IPS-15b (cell line): ENCODE data around the gene FCRLA.
"Not testable (repeated sequence)": the region's sequence is repeated elsewhere in the genome, so short reads cannot be mapped to it uniquely, and the experiment has no call there.

Experiments used
- H3K27me3 ChIP-seq: one replicate; pipeline ENCODE4 v1.6.1; 2013; ENCODE audit warnings: low read length; ENCODE audit not compliant: control insufficient read depth, insufficient read depth
- H3K36me3 ChIP-seq: one replicate; pipeline ENCODE4 v1.6.1; 2013; ENCODE audit warnings: low read length; ENCODE audit not compliant: control insufficient read depth, insufficient read depth
- H3K4me1 ChIP-seq: one replicate; pipeline ENCODE4 v1.6.1; 2013; ENCODE audit warnings: mild to moderate bottlenecking, low read length; ENCODE audit not compliant: control insufficient read depth, insufficient read depth
- H3K4me3 ChIP-seq: one replicate; pipeline ENCODE4 v1.5.1; 2013; ENCODE audit warnings: low read depth, low read length
- H3K9ac ChIP-seq: one replicate; pipeline ENCODE4 v1.6.1; 2013; ENCODE audit warnings: low read depth, mild to moderate bottlenecking, low read length
- H3K9me3 ChIP-seq: one replicate; pipeline ENCODE4 v1.6.1; 2013; ENCODE audit warnings: mild to moderate bottlenecking, low read length; ENCODE audit not compliant: control insufficient read depth, insufficient read depth

FCRLA gene

DNA sequence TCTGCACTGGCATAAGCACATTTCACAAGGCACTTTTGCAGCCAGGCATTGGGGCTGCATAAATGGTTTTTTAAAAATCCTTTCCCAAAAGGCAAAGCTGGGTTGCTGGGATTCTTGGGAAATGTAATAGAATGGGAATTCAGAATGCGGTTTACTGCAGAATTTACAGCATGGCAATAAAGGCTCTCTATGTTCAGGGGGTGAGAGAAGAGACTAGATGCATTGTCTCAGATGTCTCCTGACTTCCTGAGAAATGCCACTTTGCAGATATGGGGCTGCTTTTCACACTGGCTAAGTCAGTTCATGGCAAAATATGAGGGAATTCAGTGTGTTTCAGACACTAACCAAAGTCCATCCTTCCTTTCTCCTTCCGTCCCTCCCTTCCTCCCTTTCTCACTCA lies 30.6 kb upstream of the FCRLA start:
- H3K9ac ChIP-seq: no peak overlapping the region
- H3K9me3 ChIP-seq: no peaks in the 10 kb centered on the region
- no peaks in the 10 kb centered on the region for H3K36me3 ChIP-seq
- no peak overlapping the region for H3K4me3 ChIP-seq
- H3K27me3 ChIP-seq: no peaks in the 10 kb centered on the region
- H3K4me1 ChIP-seq: no peaks in the 10 kb centered on the region

DNA sequence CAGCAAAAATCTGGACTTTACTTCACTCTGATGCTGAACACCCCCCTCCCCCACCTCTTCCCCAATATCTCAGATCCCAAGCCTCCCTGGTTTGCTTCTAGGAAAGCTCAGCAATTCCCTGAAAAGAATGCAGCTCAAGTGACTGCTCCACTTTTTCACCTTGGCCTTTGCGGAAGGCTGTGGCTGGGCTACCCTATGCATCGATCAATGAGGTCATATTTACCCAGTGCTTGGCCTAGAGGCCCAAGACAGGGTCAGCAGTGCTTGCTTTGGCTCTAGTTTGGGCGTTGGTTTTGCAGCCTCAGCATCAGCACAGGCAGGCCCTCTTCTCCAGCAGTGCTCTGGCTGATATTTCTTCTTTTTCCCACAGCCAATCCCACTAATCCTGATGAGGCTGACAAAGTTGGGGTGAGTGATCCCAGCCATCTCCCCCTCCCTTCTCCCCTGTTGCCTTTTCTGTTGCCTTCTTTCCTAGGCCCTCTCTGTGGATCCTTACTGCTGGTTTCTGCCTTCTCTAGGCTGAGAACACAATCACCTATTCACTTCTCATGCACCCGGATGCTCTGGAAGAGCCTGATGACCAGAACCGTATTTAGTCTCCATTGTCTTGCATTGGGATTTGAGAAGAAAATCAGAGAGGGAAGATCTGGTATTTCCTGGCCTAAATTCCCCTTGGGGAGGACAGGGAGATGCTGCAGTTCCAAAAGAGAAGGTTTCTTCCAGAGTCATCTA lies 29.9 kb upstream of the FCRLA start:
- Histone ChIP-seq H3K9ac (no peak overlapping the region), H3K4me1 (no peaks in the 10 kb centered on the region), H3K27me3 (no peaks in the 10 kb centered on the region), H3K36me3 (no peaks in the 10 kb centered on the region), H3K4me3 (no peak overlapping the region), H3K9me3 (no peaks in the 10 kb centered on the region)

- H3K4me1 ChIP-seq: no peaks in the 10 kb centered on the region
- no peak overlapping the region for H3K9ac ChIP-seq
- H3K4me3 ChIP-seq: no peak overlapping the region
- no peaks in the 10 kb centered on the region for H3K27me3 ChIP-seq
- H3K36me3 ChIP-seq: no peaks in the 10 kb centered on the region
- H3K9me3 ChIP-seq: no peaks in the 10 kb centered on the region
Measured at GRCh38 chr1:161678500-161678899, 28.5 kb upstream of the FCRLA start.

- H3K36me3 ChIP-seq: no peaks in the 10 kb centered on the region
- no peaks in the 10 kb centered on the region for H3K9me3 ChIP-seq
- H3K9ac ChIP-seq: no peak overlapping the region
- H3K27me3 ChIP-seq: no peaks in the 10 kb centered on the region
- no peak overlapping the region for H3K4me3 ChIP-seq
- H3K4me1 ChIP-seq: no peaks in the 10 kb centered on the region
Measured at GRCh38 chr1:161681879-161682278, 25.1 kb upstream of the FCRLA start.

DNA sequence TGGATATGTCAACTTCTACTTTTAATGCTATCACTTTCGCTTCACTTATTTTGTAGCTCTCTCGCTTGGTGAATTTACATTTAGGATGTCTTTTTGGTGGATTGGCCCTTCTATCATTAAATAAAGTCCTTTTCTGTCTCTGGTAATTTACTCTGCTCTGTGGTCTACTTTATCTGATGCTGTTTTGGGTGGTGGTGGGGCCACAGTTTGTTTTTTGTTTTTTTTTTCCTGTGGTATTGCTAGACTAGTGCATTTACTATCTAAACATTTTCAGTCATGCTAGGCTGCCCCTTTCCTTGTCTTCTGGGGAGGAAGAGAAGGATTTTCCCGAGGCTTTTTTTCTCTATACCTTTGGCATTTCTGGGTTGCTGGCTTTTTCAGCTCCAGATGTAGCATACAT lies 18.1 kb upstream of the FCRLA start:
- Histone ChIP-seq H3K36me3 (no peaks in the 10 kb centered on the region), H3K9me3 (no peaks in the 10 kb centered on the region), H3K9ac (no peak overlapping the region), H3K4me1 (no peaks in the 10 kb centered on the region), H3K27me3 (no peaks in the 10 kb centered on the region), H3K4me3 (no peak overlapping the region)

GRCh38 chr1:161691846-161692245 lies 15.2 kb upstream of the FCRLA start:
- Histone ChIP-seq H3K9me3 (no peaks in the 10 kb centered on the region), H3K27me3 (no peaks in the 10 kb centered on the region), H3K36me3 (no peaks in the 10 kb centered on the region), H3K4me3 (no peak overlapping the region), H3K9ac (no peak overlapping the region), H3K4me1 (no peaks in the 10 kb centered on the region)

GRCh38 chr1:161693020-161693712 lies 13.9 kb upstream of the FCRLA start:
- not testable (repeated sequence) for H3K9me3 ChIP-seq, H3K9ac ChIP-seq, H3K4me1 ChIP-seq, H3K27me3 ChIP-seq, H3K36me3 ChIP-seq, H3K4me3 ChIP-seq

- H3K36me3 ChIP-seq, H3K9ac ChIP-seq: not testable (repeated sequence)
Measured at GRCh38 chr1:161698302-161698701, 8.7 kb upstream of the FCRLA start.

DNA sequence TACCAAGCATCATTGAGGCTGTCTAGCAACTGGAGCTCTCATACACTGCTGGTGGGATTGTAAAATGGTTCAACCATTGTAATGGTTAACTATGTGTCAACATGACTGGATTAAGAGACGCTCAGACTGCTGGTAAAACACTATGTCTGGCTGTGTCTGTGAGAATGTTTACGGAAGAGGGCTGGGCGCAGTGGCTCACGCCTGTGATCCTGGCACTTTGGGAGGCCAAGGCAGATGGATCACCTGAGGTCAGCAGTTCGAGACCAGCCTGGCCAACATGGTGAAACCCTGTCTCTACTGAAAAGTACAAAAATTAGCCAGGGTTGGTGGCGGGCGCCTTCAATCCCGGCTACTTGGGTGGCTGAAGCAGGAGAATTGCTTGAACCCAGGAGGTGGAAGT lies 4.8 kb upstream of the FCRLA start:
- Histone ChIP-seq H3K27me3 (no peaks in the 10 kb centered on the region), H3K9me3 (no peaks in the 10 kb centered on the region), H3K4me1 (no peaks in the 10 kb centered on the region)

More at GRCh38 chr1:161698302-161698701, 8.7 kb upstream of the FCRLA start:
- H3K4me1 ChIP-seq, H3K9me3 ChIP-seq, H3K4me3 ChIP-seq, H3K27me3 ChIP-seq: not testable (repeated sequence)

DNA sequence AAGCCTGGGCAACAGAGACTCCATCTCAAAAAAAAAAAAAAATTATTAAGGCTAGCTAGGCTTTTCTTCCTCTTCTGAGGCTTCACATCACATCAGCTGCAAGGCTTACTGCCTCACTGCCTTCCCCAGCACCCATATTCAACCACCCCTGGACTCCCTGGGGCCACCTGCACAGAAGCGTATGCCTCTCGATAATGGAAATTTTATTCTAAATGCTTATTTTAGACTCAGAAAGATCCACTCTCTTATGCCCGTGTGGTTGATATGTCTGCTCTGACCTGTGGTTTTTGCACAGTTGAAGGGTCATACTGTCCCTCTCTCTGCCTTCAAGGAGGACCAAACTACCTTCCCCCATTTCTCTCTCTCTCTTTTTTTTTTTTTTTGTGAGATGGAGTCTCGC lies 1.5 kb upstream of the FCRLA start:
- no peaks in the 10 kb centered on the region for H3K27me3 ChIP-seq
- no peaks in the 10 kb centered on the region for H3K9me3 ChIP-seq
- H3K9ac ChIP-seq: no peak overlapping the region
- no peaks in the 10 kb centered on the region for H3K4me1 ChIP-seq
- no peaks in the 10 kb centered on the region for H3K36me3 ChIP-seq
- no peak overlapping the region for H3K4me3 ChIP-seq

More for the DNA sequence above, 4.8 kb upstream of the FCRLA start:
- Histone ChIP-seq H3K9ac (no peak overlapping the region), H3K4me3 (no peak overlapping the region), H3K36me3 (no peaks in the 10 kb centered on the region)

- no peaks in the 10 kb centered on the region for H3K4me1 ChIP-seq
- H3K9ac ChIP-seq: no peak overlapping the region
- no peaks in the 10 kb centered on the region for H3K36me3 ChIP-seq
- no peaks in the 10 kb centered on the region for H3K9me3 ChIP-seq
- H3K4me3 ChIP-seq: no peak overlapping the region
- no peaks in the 10 kb centered on the region for H3K27me3 ChIP-seq
Measured at GRCh38 chr1:161706113-161706481, 932 bp upstream of the FCRLA start.

GRCh38 chr1:161707503-161707902 lies 474 bp downstream of the FCRLA start:
- no peaks in the 10 kb centered on the region for H3K36me3 ChIP-seq
- H3K4me3 ChIP-seq: no peak overlapping the region
- no peaks in the 10 kb centered on the region for H3K4me1 ChIP-seq
- H3K9me3 ChIP-seq: no peaks in the 10 kb centered on the region
- H3K9ac ChIP-seq: no peak overlapping the region
- no peaks in the 10 kb centered on the region for H3K27me3 ChIP-seq
